Embryonic facial prominence (tissue), 1 donor: ENCODE results near the gene VRK3.

Experiments used
- DNase-seq: peaks from one replicate; pipeline ENCODE4 v3.0.0-alpha.2; 2016; ENCODE audit errors: extremely low spot score

VRK3 gene

GRCh38 chr19:50030937-50031336 is 5.8 kb upstream of the VRK3 start:
- DNase-seq: no peak

- no peak for DNase-seq
Observed at GRCh38 chr19:50030225-50030624, 5.1 kb upstream of the VRK3 start.

- DNase-seq: no peak
Observed at GRCh38 chr19:50026550-50026906, 1.4 kb upstream of the VRK3 start.

- peak; percentile 91 for DNase-seq
Observed at GRCh38 chr19:50025794-50026549, 800 bp upstream of the VRK3 start, which contains the start of gene ZNF473. ZNF473 (plus strand) TSS chr19:50026005; CDS start chr19:50031083, 5,078 bp downstream.

GRCh38 chr19:50024719-50025021 is 502 bp downstream of the VRK3 start:
- no peak for DNase-seq

GRCh38 chr19:50022823-50023222 is 2.3 kb downstream of the VRK3 start:
- DNase-seq: no peak

GRCh38 chr19:50020481-50020880 is 4.7 kb downstream of the VRK3 start:
- DNase-seq: no peak

GRCh38 chr19:50016225-50016807 is 8.9 kb downstream of the VRK3 start:
- no peak for DNase-seq

- no peak for DNase-seq
Observed at GRCh38 chr19:50008532-50008931, 16.6 kb downstream of the VRK3 start.

- no peak for DNase-seq
Observed at GRCh38 chr19:50007947-50008346, 17.2 kb downstream of the VRK3 start.

- no peak for DNase-seq
Observed at GRCh38 chr19:50007170-50007569, 18.0 kb downstream of the VRK3 start.

- DNase-seq: no peak
Observed at GRCh38 chr19:50005428-50005827, 19.7 kb downstream of the VRK3 start.

GRCh38 chr19:50003810-50004419 is 21.3 kb downstream of the VRK3 start:
- no peak for DNase-seq

GRCh38 chr19:50003254-50003788 is 21.9 kb downstream of the VRK3 start:
- no peak for DNase-seq

GRCh38 chr19:50002386-50002960 is 22.7 kb downstream of the VRK3 start:
- no peak for DNase-seq

GRCh38 chr19:50001775-50002174 is 23.4 kb downstream of the VRK3 start:
- no peak for DNase-seq

GRCh38 chr19:50000841-50001557 is 24.2 kb downstream of the VRK3 start:
- no peak for DNase-seq

GRCh38 chr19:50000038-50000840 is 24.9 kb downstream of the VRK3 start:
- DNase-seq: no peak

GRCh38 chr19:49999371-50000010 is 25.7 kb downstream of the VRK3 start:
- DNase-seq: no peak

GRCh38 chr19:49997709-49998108 is 27.5 kb downstream of the VRK3 start:
- no peak for DNase-seq

- DNase-seq: no peak
Observed at GRCh38 chr19:49988433-49988832, 36.7 kb downstream of the VRK3 start.
